ENCODE measurements around the gene CD151. TPM values are rescaled to one million over a fixed set of nuclear protein-coding genes. Genes with fewer than 3 reads are reported as not detected.

The CD151 gene
- total RNA-seq, 1 donor from 2014 or later: 154 TPM

DNA sequence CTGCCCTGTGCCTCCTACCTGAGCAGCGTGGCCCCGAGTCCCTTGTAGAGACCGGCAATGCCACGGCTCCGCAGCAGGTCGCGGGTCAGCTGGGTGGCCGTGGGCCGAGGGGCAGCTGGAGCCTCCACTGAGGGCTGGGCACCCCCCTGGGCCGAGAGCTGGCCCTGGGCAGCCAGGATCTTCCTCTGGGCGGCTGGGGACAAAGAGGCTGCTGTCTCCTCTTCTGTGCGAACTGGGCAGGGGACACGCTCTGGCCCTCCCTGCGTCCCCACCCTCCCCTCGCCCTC, 40.3 kb upstream of the CD151 start:
- Mint-ChIP-seq H3K36me3 (ENCODE audit: insufficient read depth) (no peaks in the 10 kb centered on the region), H3K27me3 (no peaks in the 10 kb centered on the region), H3K9me3 (ENCODE audit: low read depth) (no peaks in the 10 kb centered on the region), H3K4me3 (ENCODE audit: low read depth) (no peak overlapping the region), H3K4me1 (ENCODE audit: low read depth) (peaks cover 7% of the 10 kb centered on the region), H3K27ac (no peak overlapping the region)
- TF ChIP-seq, protein P1, sequence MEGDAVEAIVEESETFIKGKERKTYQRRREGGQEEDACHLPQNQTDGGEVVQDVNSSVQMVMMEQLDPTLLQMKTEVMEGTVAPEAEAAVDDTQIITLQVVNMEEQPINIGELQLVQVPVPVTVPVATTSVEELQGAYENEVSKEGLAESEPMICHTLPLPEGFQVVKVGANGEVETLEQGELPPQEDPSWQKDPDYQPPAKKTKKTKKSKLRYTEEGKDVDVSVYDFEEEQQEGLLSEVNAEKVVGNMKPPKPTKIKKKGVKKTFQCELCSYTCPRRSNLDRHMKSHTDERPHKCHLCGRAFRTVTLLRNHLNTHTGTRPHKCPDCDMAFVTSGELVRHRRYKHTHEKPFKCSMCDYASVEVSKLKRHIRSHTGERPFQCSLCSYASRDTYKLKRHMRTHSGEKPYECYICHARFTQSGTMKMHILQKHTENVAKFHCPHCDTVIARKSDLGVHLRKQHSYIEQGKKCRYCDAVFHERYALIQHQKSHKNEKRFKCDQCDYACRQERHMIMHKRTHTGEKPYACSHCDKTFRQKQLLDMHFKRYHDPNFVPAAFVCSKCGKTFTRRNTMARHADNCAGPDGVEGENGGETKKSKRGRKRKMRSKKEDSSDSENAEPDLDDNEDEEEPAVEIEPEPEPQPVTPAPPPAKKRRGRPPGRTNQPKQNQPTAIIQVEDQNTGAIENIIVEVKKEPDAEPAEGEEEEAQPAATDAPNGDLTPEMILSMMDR (IDR thresholded peaks at IDR 0.05; ENCODE audit: unreplicated experiment): no peak
- DNase-seq (ENCODE audit: low spot score, unreplicated experiment): no peak

DNA sequence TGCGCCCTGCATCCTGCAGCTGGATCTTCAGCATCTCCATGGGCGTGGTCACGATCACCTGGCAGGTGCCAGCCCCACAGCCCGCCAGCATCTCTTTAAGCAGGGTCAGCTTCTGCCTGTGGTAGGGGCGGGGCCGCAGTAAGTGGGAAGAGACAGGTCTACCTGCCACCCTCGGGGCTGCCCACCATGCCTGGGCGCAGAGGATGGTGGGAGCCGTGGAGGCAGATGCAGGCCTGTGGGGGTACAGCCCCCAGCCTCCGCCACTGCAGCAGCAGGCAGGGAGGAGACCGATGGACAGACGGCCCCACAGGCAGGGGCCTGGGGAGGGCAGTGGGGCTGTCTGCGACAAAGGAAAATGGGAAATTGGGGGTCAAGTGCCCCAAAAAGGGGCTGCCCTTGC, 39.9 kb upstream of the CD151 start:
- Mint-ChIP-seq H3K9me3 (ENCODE audit: low read depth) (no peaks in the 10 kb centered on the region), H3K27ac (no peak overlapping the region), H3K27me3 (no peaks in the 10 kb centered on the region), H3K36me3 (ENCODE audit: insufficient read depth) (no peaks in the 10 kb centered on the region), H3K4me1 (ENCODE audit: low read depth) (peaks cover 7% of the 10 kb centered on the region), H3K4me3 (ENCODE audit: low read depth) (no peak overlapping the region)
- TF ChIP-seq, protein P1 (IDR thresholded peaks at IDR 0.05; ENCODE audit: unreplicated experiment): no peak
- no peak for DNase-seq (ENCODE audit: low spot score, unreplicated experiment)

DNA sequence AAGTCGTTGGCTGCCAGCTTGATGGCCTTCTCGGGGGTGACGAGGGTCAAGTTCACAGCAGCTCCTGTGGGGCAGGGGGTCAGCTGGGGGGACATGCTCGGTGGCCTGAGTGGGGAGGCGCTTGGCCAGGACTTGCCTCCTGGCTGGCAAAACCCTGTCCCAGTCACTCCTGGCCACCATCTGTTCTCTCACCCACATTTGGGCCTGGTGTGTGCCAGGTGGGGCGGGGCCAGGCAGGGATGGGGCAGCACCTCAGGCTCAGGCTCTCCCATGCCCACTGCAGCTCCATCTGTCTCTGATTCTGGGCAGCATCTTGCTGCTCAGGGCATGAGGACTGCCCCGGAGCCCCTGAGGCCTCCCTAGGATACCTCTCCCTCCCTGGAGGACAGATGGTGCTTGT, 39.2 kb upstream of the CD151 start:
- Mint-ChIP-seq H3K4me1 (ENCODE audit: low read depth) (peaks cover 7% of the 10 kb centered on the region), H3K9me3 (ENCODE audit: low read depth) (no peaks in the 10 kb centered on the region), H3K36me3 (ENCODE audit: insufficient read depth) (no peaks in the 10 kb centered on the region), H3K4me3 (ENCODE audit: low read depth) (no peak overlapping the region), H3K27me3 (no peaks in the 10 kb centered on the region), H3K27ac (no peak overlapping the region)
- TF ChIP-seq, protein P1 (IDR thresholded peaks at IDR 0.05; ENCODE audit: unreplicated experiment): no peak
- DNase-seq (ENCODE audit: low spot score, unreplicated experiment): no peak

DNA sequence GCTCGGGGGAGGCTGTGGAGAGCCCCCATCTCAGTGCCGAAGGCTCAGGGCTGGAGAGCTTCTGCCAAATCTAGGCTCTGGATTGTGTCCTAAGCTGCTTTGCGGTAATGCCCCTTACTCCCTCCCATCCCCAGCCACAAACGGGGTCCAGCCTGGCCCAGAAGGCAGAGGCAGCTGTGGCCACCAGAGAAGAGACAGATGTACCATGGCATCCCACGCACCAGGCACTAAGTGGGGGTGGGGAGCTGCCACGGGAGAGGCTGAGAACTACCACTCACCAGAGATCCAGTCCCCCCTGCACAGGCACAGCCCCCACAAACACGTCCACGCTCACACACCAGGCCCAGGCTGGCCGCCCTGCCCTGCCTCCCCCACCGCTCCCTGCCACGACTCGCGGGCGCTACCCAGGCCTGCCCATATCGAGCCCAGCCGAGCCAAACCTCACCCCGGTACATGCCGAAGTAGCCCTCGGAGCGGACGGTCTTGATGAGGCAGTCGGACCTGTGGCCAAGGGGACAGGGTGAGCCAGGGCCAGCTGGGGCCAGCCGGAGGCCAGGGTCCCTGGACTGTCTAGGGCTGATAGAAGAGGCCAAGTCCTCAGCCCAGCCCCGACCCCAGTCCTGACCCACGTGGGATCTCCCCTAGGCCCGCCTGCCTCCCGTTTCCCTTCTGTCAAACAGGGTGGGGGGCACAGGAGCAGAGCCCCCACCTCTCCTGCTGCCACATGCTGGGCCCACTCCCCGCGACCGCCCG, 38.6 kb upstream of the CD151 start:
- Mint-ChIP-seq H3K4me3 (ENCODE audit: low read depth) (no peak overlapping the region), H3K9me3 (ENCODE audit: low read depth) (no peaks in the 10 kb centered on the region), H3K27ac (no peak overlapping the region), H3K36me3 (ENCODE audit: insufficient read depth) (no peaks in the 10 kb centered on the region), H3K27me3 (no peaks in the 10 kb centered on the region), H3K4me1 (ENCODE audit: low read depth) (peaks cover 7% of the 10 kb centered on the region)
- DNase-seq (ENCODE audit: low spot score, unreplicated experiment): no peak
- TF ChIP-seq, protein P1 (IDR thresholded peaks at IDR 0.05; ENCODE audit: unreplicated experiment): no peak

DNA sequence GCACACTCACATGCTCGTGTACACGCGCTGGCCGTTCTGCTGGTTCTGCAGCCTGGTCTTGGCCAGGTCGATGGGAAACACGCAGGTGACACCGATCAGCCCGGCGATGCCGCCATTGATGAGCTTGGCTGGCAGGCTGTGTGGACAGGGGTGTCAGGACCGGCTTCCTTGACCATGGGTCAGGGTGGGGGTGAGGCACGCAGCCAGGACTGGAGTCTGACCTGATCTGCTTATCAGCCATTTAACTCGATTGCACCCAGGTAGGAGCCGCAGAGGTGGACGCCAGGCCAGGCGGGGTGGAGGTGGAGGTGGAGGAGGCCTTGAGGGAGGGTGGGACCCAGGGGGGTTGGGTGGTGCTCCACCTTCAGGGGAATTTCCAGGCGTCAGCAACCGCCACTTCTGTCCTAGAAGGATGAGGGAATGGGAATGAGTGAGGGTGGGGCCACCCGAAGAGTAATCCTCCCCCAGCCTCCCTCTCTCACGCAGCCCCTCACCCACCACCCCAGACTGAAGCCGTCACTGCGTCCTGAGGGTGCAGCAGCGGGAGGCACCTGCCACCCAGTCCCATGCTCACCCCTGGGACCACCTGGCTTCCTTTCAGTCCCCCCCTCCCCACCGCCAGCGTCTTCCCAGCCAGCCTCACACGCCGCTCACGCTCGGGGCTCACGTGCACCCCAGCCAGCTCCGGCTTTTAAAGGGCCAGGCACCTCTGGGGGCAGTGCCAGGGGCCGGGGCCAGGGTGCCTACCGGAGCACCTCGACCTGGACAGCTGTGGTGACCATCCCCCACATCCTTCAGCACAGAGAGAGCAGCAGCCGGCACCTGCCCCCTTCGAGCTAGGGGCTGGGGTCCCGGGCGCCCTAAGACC, 37.8 kb upstream of the CD151 start:
- Mint-ChIP-seq H3K4me1 (ENCODE audit: low read depth) (peaks cover 7% of the 10 kb centered on the region), H3K36me3 (ENCODE audit: insufficient read depth) (no peaks in the 10 kb centered on the region), H3K27me3 (no peaks in the 10 kb centered on the region), H3K4me3 (ENCODE audit: low read depth) (no peak overlapping the region), H3K27ac (no peak overlapping the region), H3K9me3 (ENCODE audit: low read depth) (no peaks in the 10 kb centered on the region)
- no peak for DNase-seq (ENCODE audit: low spot score, unreplicated experiment)
- TF ChIP-seq, protein P1 (IDR thresholded peaks at IDR 0.05; ENCODE audit: unreplicated experiment): no peak

Data from progenitor cell of endocrine pancreas (in vitro differentiated cells).